ENCODE results near the gene GPR61.

DNA sequence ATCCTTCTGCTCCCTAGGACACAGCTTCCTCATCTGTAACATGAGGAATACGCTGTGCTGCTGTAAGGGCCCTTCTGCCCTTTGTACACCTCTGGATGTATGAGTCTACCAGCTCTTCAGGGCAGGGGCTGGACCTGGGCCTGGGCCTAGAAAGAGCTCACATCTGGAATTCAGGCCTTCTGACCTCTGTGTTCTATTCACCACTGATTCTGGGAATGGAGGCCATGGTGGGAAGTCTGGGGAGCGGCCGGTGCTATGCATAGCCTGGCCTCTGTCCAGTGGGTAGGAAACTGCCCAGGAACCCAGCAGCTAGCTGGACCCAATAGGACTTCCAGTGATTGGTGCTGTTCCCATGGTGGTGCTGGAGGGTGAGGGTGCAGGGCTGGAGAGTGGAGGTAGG lies 11.0 kb upstream of the GPR61 start:
- TF ChIP-seq, protein P1, sequence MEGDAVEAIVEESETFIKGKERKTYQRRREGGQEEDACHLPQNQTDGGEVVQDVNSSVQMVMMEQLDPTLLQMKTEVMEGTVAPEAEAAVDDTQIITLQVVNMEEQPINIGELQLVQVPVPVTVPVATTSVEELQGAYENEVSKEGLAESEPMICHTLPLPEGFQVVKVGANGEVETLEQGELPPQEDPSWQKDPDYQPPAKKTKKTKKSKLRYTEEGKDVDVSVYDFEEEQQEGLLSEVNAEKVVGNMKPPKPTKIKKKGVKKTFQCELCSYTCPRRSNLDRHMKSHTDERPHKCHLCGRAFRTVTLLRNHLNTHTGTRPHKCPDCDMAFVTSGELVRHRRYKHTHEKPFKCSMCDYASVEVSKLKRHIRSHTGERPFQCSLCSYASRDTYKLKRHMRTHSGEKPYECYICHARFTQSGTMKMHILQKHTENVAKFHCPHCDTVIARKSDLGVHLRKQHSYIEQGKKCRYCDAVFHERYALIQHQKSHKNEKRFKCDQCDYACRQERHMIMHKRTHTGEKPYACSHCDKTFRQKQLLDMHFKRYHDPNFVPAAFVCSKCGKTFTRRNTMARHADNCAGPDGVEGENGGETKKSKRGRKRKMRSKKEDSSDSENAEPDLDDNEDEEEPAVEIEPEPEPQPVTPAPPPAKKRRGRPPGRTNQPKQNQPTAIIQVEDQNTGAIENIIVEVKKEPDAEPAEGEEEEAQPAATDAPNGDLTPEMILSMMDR (conservative IDR thresholded peaks at IDR 0.05; ENCODE audit: low read depth, low read length): no peak
- no peak for TF ChIP-seq EZH2 (IDR thresholded peaks at IDR 0.05; ENCODE audit: low read length, unreplicated experiment)
- TF ChIP-seq EZH2phosphoT487 (IDR thresholded peaks at IDR 0.05; ENCODE audit: borderline replicate concordance, low read length): no peak

All from PC-3 (cell line).